GM12878 (cell line): Measurements from ENCODE around the gene GRAMD2B. TPM values are rescaled to one million over a fixed set of nuclear protein-coding genes. Genes with fewer than 3 reads are reported as not detected.

ENCODE experiments used
- BACH1 ChIP-seq: fragments of 450-650 bp; IDR thresholded peaks from 2 replicates; pipeline ENCODE4 v1.6.1; 2017; ENCODE audit warnings: mild to moderate bottlenecking, borderline replicate concordance
- CBFB ChIP-seq: IDR thresholded peaks from 2 replicates; pipeline ENCODE4 v1.6.1; 2016; ENCODE audit warnings: antibody characterized with exemption, low read depth
- CBX5 ChIP-seq: sonication (generic); IDR thresholded peaks from 2 replicates; pipeline ENCODE4 v1.6.1; 2016; ENCODE audit warnings: low read depth, moderate library complexity, mild to moderate bottlenecking, inconsistent platforms
- DPF2 ChIP-seq: fragments of 450-650 bp; IDR thresholded peaks from 2 replicates; pipeline ENCODE4 v1.6.1; 2017; ENCODE audit warnings: mild to moderate bottlenecking
- E2F4 ChIP-seq: IDR thresholded peaks from 2 replicates; pipeline ENCODE4 v1.6.1; 2012; ENCODE audit warnings: low read depth, low read length, improper control_type of control experiment
- EP300 ChIP-seq, 2 experiments: fragments of 150-350 bp in 1 of 2; IDR thresholded peaks; 2 replicates each; pipeline ENCODE4 v1.6.1; 2011 to 2012; ENCODE audit warnings: low read depth in 2 of 2, low read length in 2 of 2, borderline replicate concordance in 1 of 2, improper control_type of control experiment in 1 of 2, inconsistent platforms in 1 of 2; ENCODE audit not compliant: control insufficient read depth in 1 of 2
- EZH2 ChIP-seq: IDR thresholded peaks from 2 replicates; pipeline ENCODE4 v1.6.1; 2012; ENCODE audit warnings: low read depth, mild to moderate bottlenecking, control low read depth, inconsistent platforms, low read length, borderline replicate concordance; ENCODE audit not compliant: control insufficient read depth
- IKZF1 ChIP-seq: fragments of 450-650 bp; conservative IDR thresholded peaks from 2 replicates; pipeline ENCODE4 v1.6.1; 2017; ENCODE audit warnings: antibody characterized with exemption, mild to moderate bottlenecking
- IKZF2 ChIP-seq, 2 experiments: fragments of 450-650 bp; IDR thresholded peaks; 2 replicates each; pipeline ENCODE4 v1.6.1; 2017; ENCODE audit warnings: mild to moderate bottlenecking in 2 of 2, moderate library complexity in 2 of 2
- MTA2 ChIP-seq: fragments of 450-650 bp; IDR thresholded peaks from 2 replicates; pipeline ENCODE4 v1.6.1; 2016; ENCODE audit warnings: low read depth, mild to moderate bottlenecking, moderate library complexity
- NBN ChIP-seq: fragments of 450-650 bp; IDR thresholded peaks from 2 replicates; pipeline ENCODE4 v1.6.1; 2016
- NFIC ChIP-seq: IDR thresholded peaks from 2 replicates; pipeline ENCODE4 v1.6.1; 2012; ENCODE audit warnings: low read depth, mild to moderate bottlenecking, inconsistent platforms, low read length, moderate library complexity
- NFYA ChIP-seq: IDR thresholded peaks from 2 replicates; pipeline ENCODE4 v1.6.1; 2011; ENCODE audit warnings: low read depth, mild to moderate bottlenecking, low read length, improper control_type of control experiment, borderline replicate concordance
- NR2C2 ChIP-seq: IDR thresholded peaks from 2 replicates; pipeline ENCODE4 v1.6.1; 2011; ENCODE audit warnings: borderline replicate concordance, low read depth; ENCODE audit not compliant: control insufficient read depth, insufficient read length
- POLR2AphosphoS2 ChIP-seq: IDR thresholded peaks from 2 replicates; pipeline ENCODE4 v1.6.1; 2011; ENCODE audit warnings: low read depth, mild to moderate bottlenecking, low read length, improper control_type of control experiment, moderate library complexity
- RAD21 ChIP-seq: IDR thresholded peaks from 2 replicates; pipeline ENCODE4 v1.6.1; 2011; ENCODE audit warnings: mild to moderate bottlenecking, low read depth, low read length, moderate library complexity; ENCODE audit not compliant: insufficient read depth
- RB1 ChIP-seq: fragments of 450-650 bp; formaldehyde crosslinking; IDR thresholded peaks from 2 replicates; pipeline ENCODE4 v1.6.1; 2017; ENCODE audit warnings: mild to moderate bottlenecking, borderline replicate concordance
- RELB ChIP-seq: fragments of 450-650 bp; IDR thresholded peaks from 2 replicates; pipeline ENCODE4 v1.6.1; 2017; ENCODE audit warnings: low read depth, mild to moderate bottlenecking, moderate library complexity
- SMC3 ChIP-seq: IDR thresholded peaks from 2 replicates; pipeline ENCODE4 v1.6.1; 2011; ENCODE audit warnings: low read length, improper control_type of control experiment, borderline replicate concordance
- SPI1 ChIP-seq: IDR thresholded peaks from 2 replicates; pipeline ENCODE4 v1.6.1; 2011; ENCODE audit warnings: low read depth, mild to moderate bottlenecking, low read length, moderate library complexity, borderline replicate concordance; ENCODE audit not compliant: insufficient read depth
- YY1 ChIP-seq: IDR thresholded peaks from 2 replicates; pipeline ENCODE4 v1.6.1; 2011; ENCODE audit warnings: low read depth, mild to moderate bottlenecking, low read length
- polyA plus RNA-seq, 11 experiments: library from polyadenylated mRNA; depleted of rRNA in 4 of 11; unstranded in 6 of 11; stranded (reverse) in 5 of 11; fragments of >200 nt; fragmentation: Nextera tagmentation in 4 of 11; fragmentation: Illumina TruSeq in 1 of 11; extraction: Ambion mirVana in 4 of 11; extraction: Trizol in 1 of 11; gene quantifications; 1 replicate in 1 of 11; 2 replicates in 10 of 11; pipeline versions ENCODE4 v1.2.1 to v1.2.3, GENCODE V29; 2011 to 2016; ENCODE audit warnings: inconsistent platforms in 2 of 11, missing spikeins in 2 of 11, low read depth in 1 of 11
- total RNA-seq, 4 experiments: library from RNA; depleted of rRNA in 3 of 4; stranded (reverse); fragments of >200 nt in 3 of 4; fragmentation: Illumina TruSeq in 1 of 4; extraction: Trizol in 1 of 4; gene quantifications; 2 replicates each; pipeline versions ENCODE4 v1.2.1 to v1.2.3, GENCODE V29; 2013 to 2021

GRAMD2B gene
- total and polyA plus RNA-seq, 10 of the 15 experiments (the other 5 are each of a cell fraction or from before 2014, with no cell fraction given) = 1.9 to 21.5 (median 8.4) TPM

GRCh38 chr5:126462239-126463014 is 39.2 kb downstream of the GRAMD2B start (continued):
- TF ChIP-seq NFYA (no peak), EZH2 (no peak), NBN (0 out of 2 replicates have a peak, but pooled peaks have one; percentile 28), RAD21 (no peak), POLR2AphosphoS2 (no peak), NR2C2 (no peak), RELB (peak; percentile 48), MTA2 (peak; percentile 43; the same call in 1 of the 2 replicates), IKZF2 (IDR thresholded peaks at IDR 0.05) (peak; percentile 52 to 63; a peak in 2 of 4 replicates), IKZF1 (0 out of 2 replicates have a peak, but pooled peaks have one; percentile 28), DPF2 (peak; percentile 50; the same call in 1 of the 2 replicates), RB1 (no peak), CBFB (no peak), E2F4 (no peak), SMC3 (no peak), YY1 (no peak), EP300 (IDR thresholded peaks at IDR 0.05; ENCODE audit: borderline replicate concordance in 1 of 2, control insufficient read depth in 1 of 2, low read depth in 2 of 2, low read length in 2 of 2) (0 out of 4 replicates have a peak, but pooled peaks of 1 of the 2 experiments have one; percentile 17), NFIC (peak; percentile 66), SPI1 (peak; percentile 93), CBX5 (no peak), BACH1 (no peak)
